ENCODE measurements around the gene PYDC1.

GRCh38 chr16:31186930-31187807 lies 29.8 kb downstream of the PYDC1 start:
- TF ChIP-seq CTCF (conservative IDR thresholded peaks at IDR 0.05; ENCODE audit: low read depth, low read length), result no peak
- TF ChIP-seq EZH2 (IDR thresholded peaks at IDR 0.05; ENCODE audit: borderline replicate concordance, low read depth, low read length, poor library complexity, severe bottlenecking), result no peak

All from A673 (cell line).